ENCODE results near the gene AADACL3.
"Not testable (repeated sequence)": the region's sequence is repeated elsewhere in the genome, so short reads cannot be mapped to it uniquely, and the experiment has no call there.

The AADACL3 gene

DNA sequence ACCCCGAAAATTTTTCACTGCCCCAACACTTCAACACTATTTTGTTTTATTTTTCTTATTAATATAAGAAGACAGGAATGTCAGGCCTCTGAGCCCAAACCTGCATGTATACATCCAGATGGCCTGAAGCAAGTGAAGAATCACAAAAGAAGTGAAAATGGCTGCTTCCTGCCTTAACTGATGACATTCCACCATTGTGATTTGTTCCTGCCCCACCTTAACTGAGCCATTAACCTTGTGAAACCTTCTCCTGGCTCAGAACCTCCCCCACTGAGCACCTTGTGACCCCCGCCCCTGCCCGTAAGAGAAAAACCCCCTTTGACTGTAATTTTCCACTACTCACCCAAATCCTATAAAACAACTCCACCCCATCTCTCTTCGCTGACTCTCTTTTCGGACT lies 2.3 kb upstream of the AADACL3 start:
- H3K27me3 ChIP-seq (ENCODE audit: control insufficient read depth in 1 of 2, insufficient read depth in 2 of 2, low read length in 2 of 2); H3K9me3 ChIP-seq (ENCODE audit: control insufficient read depth in 1 of 2, low read length in 2 of 2); H3K36me3 ChIP-seq (ENCODE audit: control insufficient read depth in 1 of 2, insufficient read depth in 2 of 2, low read length in 2 of 2); H3K4me1 ChIP-seq (ENCODE audit: control insufficient read depth in 1 of 2, insufficient read depth in 2 of 2, low read length in 2 of 2); H3K27ac ChIP-seq (ENCODE audit: low read depth, low read length); H3K4me3 ChIP-seq (ENCODE audit: low read depth in 1 of 2, low read length in 2 of 2); H3K9ac ChIP-seq (ENCODE audit: low read depth in 1 of 2, low read length in 2 of 2): not testable (repeated sequence)

GRCh38 chr1:12714710-12715475 lies 1.0 kb upstream of the AADACL3 start:
- H3K4me1 ChIP-seq (ENCODE audit: control insufficient read depth in 1 of 2, insufficient read depth in 2 of 2, low read length in 2 of 2): no peaks in the 10 kb centered on the region
- H3K27me3 ChIP-seq (ENCODE audit: control insufficient read depth in 1 of 2, insufficient read depth in 2 of 2, low read length in 2 of 2): no peaks in the 10 kb centered on the region
- no peaks in the 10 kb centered on the region for H3K36me3 ChIP-seq (ENCODE audit: control insufficient read depth in 1 of 2, insufficient read depth in 2 of 2, low read length in 2 of 2)
- H3K4me3 ChIP-seq (ENCODE audit: low read depth in 1 of 2, low read length in 2 of 2): no peak overlapping the region
- no peaks in the 10 kb centered on the region for H3K9me3 ChIP-seq (ENCODE audit: control insufficient read depth in 1 of 2, low read length in 2 of 2)
- no peak overlapping the region for H3K9ac ChIP-seq (ENCODE audit: low read depth in 1 of 2, low read length in 2 of 2)
- H3K27ac ChIP-seq (ENCODE audit: low read depth, low read length): no peak overlapping the region

- Histone ChIP-seq H3K4me3 (ENCODE audit: low read depth in 1 of 2, low read length in 2 of 2) (no peak overlapping the region), H3K27me3 (ENCODE audit: control insufficient read depth in 1 of 2, insufficient read depth in 2 of 2, low read length in 2 of 2) (no peaks in the 10 kb centered on the region), H3K27ac (ENCODE audit: low read depth, low read length) (no peak overlapping the region), H3K9me3 (ENCODE audit: control insufficient read depth in 1 of 2, low read length in 2 of 2) (no peaks in the 10 kb centered on the region), H3K36me3 (ENCODE audit: control insufficient read depth in 1 of 2, insufficient read depth in 2 of 2, low read length in 2 of 2) (no peaks in the 10 kb centered on the region), H3K9ac (ENCODE audit: low read depth in 1 of 2, low read length in 2 of 2) (no peak overlapping the region), H3K4me1 (ENCODE audit: control insufficient read depth in 1 of 2, insufficient read depth in 2 of 2, low read length in 2 of 2) (no peaks in the 10 kb centered on the region)
Observed at GRCh38 chr1:12717301-12717838, 1.5 kb downstream of the AADACL3 start.

GRCh38 chr1:12722626-12723025 lies 6.7 kb downstream of the AADACL3 start:
- Histone ChIP-seq H3K36me3 (ENCODE audit: control insufficient read depth in 1 of 2, insufficient read depth in 2 of 2, low read length in 2 of 2) (no peaks in the 10 kb centered on the region), H3K27me3 (ENCODE audit: control insufficient read depth in 1 of 2, insufficient read depth in 2 of 2, low read length in 2 of 2) (no peaks in the 10 kb centered on the region), H3K27ac (ENCODE audit: low read depth, low read length) (no peak overlapping the region), H3K4me3 (ENCODE audit: low read depth in 1 of 2, low read length in 2 of 2) (no peak overlapping the region), H3K4me1 (ENCODE audit: control insufficient read depth in 1 of 2, insufficient read depth in 2 of 2, low read length in 2 of 2) (no peaks in the 10 kb centered on the region), H3K9ac (ENCODE audit: low read depth in 1 of 2, low read length in 2 of 2) (no peak overlapping the region), H3K9me3 (ENCODE audit: control insufficient read depth in 1 of 2, low read length in 2 of 2) (no peaks in the 10 kb centered on the region)

- Histone ChIP-seq H3K36me3 (ENCODE audit: control insufficient read depth in 1 of 2, insufficient read depth in 2 of 2, low read length in 2 of 2) (no peaks in the 10 kb centered on the region), H3K4me3 (ENCODE audit: low read depth in 1 of 2, low read length in 2 of 2) (no peak overlapping the region), H3K27ac (ENCODE audit: low read depth, low read length) (no peak overlapping the region), H3K4me1 (ENCODE audit: control insufficient read depth in 1 of 2, insufficient read depth in 2 of 2, low read length in 2 of 2) (no peaks in the 10 kb centered on the region), H3K9ac (ENCODE audit: low read depth in 1 of 2, low read length in 2 of 2) (no peak overlapping the region), H3K27me3 (ENCODE audit: control insufficient read depth in 1 of 2, insufficient read depth in 2 of 2, low read length in 2 of 2) (no peaks in the 10 kb centered on the region), H3K9me3 (ENCODE audit: control insufficient read depth in 1 of 2, low read length in 2 of 2) (peaks cover 0 to 3% of the 10 kb centered on the region in 2 donors)
Observed at GRCh38 chr1:12728391-12728790, 12.5 kb downstream of the AADACL3 start.

- no peak overlapping the region for H3K9ac ChIP-seq (ENCODE audit: low read depth in 1 of 2, low read length in 2 of 2)
- no peaks in the 10 kb centered on the region for H3K36me3 ChIP-seq (ENCODE audit: control insufficient read depth in 1 of 2, insufficient read depth in 2 of 2, low read length in 2 of 2)
- H3K9me3 ChIP-seq (ENCODE audit: control insufficient read depth in 1 of 2, low read length in 2 of 2): peaks cover 0 to 3% of the 10 kb centered on the region in 2 donors
- no peaks in the 10 kb centered on the region for H3K27me3 ChIP-seq (ENCODE audit: control insufficient read depth in 1 of 2, insufficient read depth in 2 of 2, low read length in 2 of 2)
- H3K27ac ChIP-seq (ENCODE audit: low read depth, low read length): no peak overlapping the region
- no peaks in the 10 kb centered on the region for H3K4me1 ChIP-seq (ENCODE audit: control insufficient read depth in 1 of 2, insufficient read depth in 2 of 2, low read length in 2 of 2)
- H3K4me3 ChIP-seq (ENCODE audit: low read depth in 1 of 2, low read length in 2 of 2): no peak overlapping the region
Observed at GRCh38 chr1:12730156-12730555, 14.2 kb downstream of the AADACL3 start.

- not testable (repeated sequence) for H3K4me3 ChIP-seq (ENCODE audit: low read depth in 1 of 2, low read length in 2 of 2); H3K4me1 ChIP-seq (ENCODE audit: control insufficient read depth in 1 of 2, insufficient read depth in 2 of 2, low read length in 2 of 2); H3K9ac ChIP-seq (ENCODE audit: low read depth in 1 of 2, low read length in 2 of 2); H3K27me3 ChIP-seq (ENCODE audit: control insufficient read depth in 1 of 2, insufficient read depth in 2 of 2, low read length in 2 of 2); H3K9me3 ChIP-seq (ENCODE audit: control insufficient read depth in 1 of 2, low read length in 2 of 2); H3K27ac ChIP-seq (ENCODE audit: low read depth, low read length); H3K36me3 ChIP-seq (ENCODE audit: control insufficient read depth in 1 of 2, insufficient read depth in 2 of 2, low read length in 2 of 2)
Observed at GRCh38 chr1:12731084-12731483, 15.2 kb downstream of the AADACL3 start.

DNA sequence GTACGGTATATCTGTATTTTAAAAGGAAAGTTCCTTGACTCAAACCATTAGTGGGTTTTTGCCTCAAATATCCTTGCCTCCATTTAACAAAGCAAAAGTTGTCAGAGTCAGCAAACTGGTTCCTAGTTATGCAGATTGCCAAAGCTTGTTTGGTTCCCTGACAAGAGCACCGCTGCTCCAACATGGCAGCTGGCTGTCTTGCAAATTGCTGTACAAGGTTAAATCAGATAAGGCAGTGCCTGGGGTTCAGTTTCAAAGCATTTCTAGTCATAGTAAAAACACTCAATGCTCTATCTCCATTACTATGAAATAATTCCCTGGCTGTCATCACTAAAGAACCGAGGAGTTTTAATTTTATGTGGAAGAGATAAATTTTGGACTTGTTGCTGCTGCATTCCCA lies 18.7 kb downstream of the AADACL3 start:
- Histone ChIP-seq H3K9ac (ENCODE audit: low read depth in 1 of 2, low read length in 2 of 2) (no peak overlapping the region), H3K4me3 (ENCODE audit: low read depth in 1 of 2, low read length in 2 of 2) (no peak overlapping the region), H3K4me1 (ENCODE audit: control insufficient read depth in 1 of 2, insufficient read depth in 2 of 2, low read length in 2 of 2) (no peaks in the 10 kb centered on the region), H3K27ac (ENCODE audit: low read depth, low read length) (no peak overlapping the region), H3K9me3 (ENCODE audit: control insufficient read depth in 1 of 2, low read length in 2 of 2) (peaks cover 0 to 3% of the 10 kb centered on the region in 2 donors), H3K36me3 (ENCODE audit: control insufficient read depth in 1 of 2, insufficient read depth in 2 of 2, low read length in 2 of 2) (no peaks in the 10 kb centered on the region), H3K27me3 (ENCODE audit: control insufficient read depth in 1 of 2, insufficient read depth in 2 of 2, low read length in 2 of 2) (no peaks in the 10 kb centered on the region)

- Histone ChIP-seq H3K36me3 (ENCODE audit: control insufficient read depth in 1 of 2, insufficient read depth in 2 of 2, low read length in 2 of 2) (no peaks in the 10 kb centered on the region), H3K4me1 (ENCODE audit: control insufficient read depth in 1 of 2, insufficient read depth in 2 of 2, low read length in 2 of 2) (no peaks in the 10 kb centered on the region), H3K4me3 (ENCODE audit: low read depth in 1 of 2, low read length in 2 of 2) (no peak overlapping the region), H3K27ac (ENCODE audit: low read depth, low read length) (no peak overlapping the region), H3K9me3 (ENCODE audit: control insufficient read depth in 1 of 2, low read length in 2 of 2) (no peaks in the 10 kb centered on the region), H3K27me3 (ENCODE audit: control insufficient read depth in 1 of 2, insufficient read depth in 2 of 2, low read length in 2 of 2) (peaks cover 0 to under 1% of the 10 kb centered on the region in 2 donors), H3K9ac (ENCODE audit: low read depth in 1 of 2, low read length in 2 of 2) (no peak overlapping the region)
Observed at GRCh38 chr1:12738934-12739333, 23.0 kb downstream of the AADACL3 start.

DNA sequence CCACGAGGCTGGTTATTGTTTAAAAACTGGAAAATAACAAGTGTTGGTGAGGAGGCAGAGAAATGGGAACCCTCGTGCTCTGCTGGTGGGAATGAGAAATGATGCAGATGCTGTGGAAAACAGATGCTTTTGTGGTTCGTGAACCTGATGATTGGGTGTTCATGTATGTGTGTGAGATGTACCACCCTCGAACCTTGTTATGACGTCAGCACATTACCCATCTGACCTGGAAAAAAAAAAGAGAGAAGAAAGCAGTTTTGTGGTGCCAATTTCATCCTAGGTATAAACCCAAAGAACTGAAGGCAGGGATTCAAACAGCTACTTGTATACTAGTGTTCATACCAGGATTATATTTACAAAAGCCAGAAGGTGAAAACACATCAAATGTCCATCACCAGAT lies 23.7 kb downstream of the AADACL3 start:
- peaks cover 0 to 5% of the 10 kb centered on the region in 2 donors for H3K27me3 ChIP-seq (ENCODE audit: control insufficient read depth in 1 of 2, insufficient read depth in 2 of 2, low read length in 2 of 2)
- no peaks in the 10 kb centered on the region for H3K9me3 ChIP-seq (ENCODE audit: control insufficient read depth in 1 of 2, low read length in 2 of 2)
- no peak overlapping the region for H3K4me3 ChIP-seq (ENCODE audit: low read depth in 1 of 2, low read length in 2 of 2)
- H3K9ac ChIP-seq (ENCODE audit: low read depth in 1 of 2, low read length in 2 of 2): no peak overlapping the region
- no peak overlapping the region for H3K27ac ChIP-seq (ENCODE audit: low read depth, low read length)
- H3K4me1 ChIP-seq (ENCODE audit: control insufficient read depth in 1 of 2, insufficient read depth in 2 of 2, low read length in 2 of 2): no peaks in the 10 kb centered on the region
- no peaks in the 10 kb centered on the region for H3K36me3 ChIP-seq (ENCODE audit: control insufficient read depth in 1 of 2, insufficient read depth in 2 of 2, low read length in 2 of 2)
